NT2/D1 (cell line): ENCODE measurements around the gene LAD1.

Experiments used
- SUZ12 ChIP-seq: IDR thresholded peaks from 2 replicates; pipeline ENCODE4 v1.6.1; 2011; ENCODE audit not compliant: insufficient read length, insufficient read depth; ENCODE audit errors: extremely low read depth
- YY1 ChIP-seq: IDR thresholded peaks from 2 replicates; pipeline ENCODE4 v1.6.1; 2011; ENCODE audit not compliant: insufficient read length, insufficient read depth
- ZNF274 ChIP-seq: IDR thresholded peaks from 2 replicates; pipeline ENCODE4 v1.6.1; 2011; ENCODE audit warnings: mild to moderate bottlenecking, low read depth, low read length

GRCh38 chr1:201400852-201401230 is 1.7 kb upstream of the LAD1 start:
- TF ChIP-seq ZNF274 (no peak), YY1 (no peak), SUZ12 (no peak)
